GM23338 (cell line): ENCODE data around the gene FANK1. TPM values are rescaled to one million over a fixed set of nuclear protein-coding genes. Genes with fewer than 3 reads are reported as not detected.

Source experiments
- ATAC-seq: fragments of 200-7000 bp; cut with Tn5 transposase; 3 replicates; pipeline ENCODE4 v1.9.1; 2020
- DNase-seq: peaks from one replicate; pipeline ENCODE4 v3.0.0-alpha.2; 2015; ENCODE audit warnings: low spot score
- H2AFZ ChIP-seq: fragments of 200-600 bp; sonication (generic); 2 replicates; pipeline ENCODE4 v1.8.0; 2016; ENCODE audit warnings: antibody characterized with exemption, mild to moderate bottlenecking, moderate library complexity
- H3F3A ChIP-seq: fragments of 200-600 bp; sonication (generic); replicated peaks from 2 replicates; pipeline ENCODE4 v1.8.0; 2017; ENCODE audit warnings: antibody characterized with exemption, mixed run types, low read depth
- H3K27ac ChIP-seq: fragments of 200-600 bp; sonication (generic); 2 replicates; pipeline ENCODE4 v1.6.1; 2016; ENCODE audit warnings: low read depth
- H3K27me3 ChIP-seq: fragments of 200-600 bp; sonication (generic); 2 replicates; pipeline ENCODE4 v1.8.0; 2016; ENCODE audit warnings: mild to moderate bottlenecking, mixed run types, moderate library complexity; ENCODE audit not compliant: insufficient read depth
- H3K36me3 ChIP-seq: fragments of 200-600 bp; sonication (generic); 2 replicates; pipeline ENCODE4 v1.8.0; 2016; ENCODE audit warnings: mild to moderate bottlenecking; ENCODE audit not compliant: insufficient read depth
- H3K4me1 ChIP-seq: fragments of 200-600 bp; sonication (generic); 2 replicates; pipeline ENCODE4 v1.8.0; 2016; ENCODE audit warnings: mild to moderate bottlenecking, moderate library complexity; ENCODE audit not compliant: insufficient read depth
- H3K4me2 ChIP-seq: fragments of 200-600 bp; sonication (generic); 2 replicates; pipeline ENCODE4 v1.7.1; 2017; ENCODE audit warnings: mixed run types
- H3K4me3 ChIP-seq: fragments of 200-600 bp; sonication (generic); 2 replicates; pipeline ENCODE4 v1.6.1; 2016; ENCODE audit warnings: mixed run types
- H3K79me2 ChIP-seq: fragments of 200-600 bp; sonication (generic); replicated peaks from 2 replicates; pipeline ENCODE4 v1.8.0; 2017; ENCODE audit warnings: mild to moderate bottlenecking; ENCODE audit not compliant: insufficient read depth
- H3K9me2 ChIP-seq: fragments of 200-600 bp; sonication (generic); 2 replicates; pipeline ENCODE4 v1.8.0; 2017; ENCODE audit not compliant: insufficient read depth
- H4K20me1 ChIP-seq: fragments of 200-600 bp; sonication (generic); replicated peaks from 2 replicates; pipeline ENCODE4 v1.8.0; 2017; ENCODE audit warnings: mild to moderate bottlenecking; ENCODE audit not compliant: insufficient read depth
- H3K27ac Mint-ChIP-seq: 2 replicates; pipeline ENCODE4 v1.8.0; 2020; ENCODE audit warnings: inconsistent platforms, mild to moderate bottlenecking, moderate library complexity, mixed read lengths
- H3K27me3 Mint-ChIP-seq: 3 replicates; pipeline ENCODE4 v1.8.0; 2022; ENCODE audit warnings: low read depth, mild to moderate bottlenecking, moderate library complexity, mixed read lengths, inconsistent platforms; ENCODE audit not compliant: insufficient read depth, poor library complexity
- H3K36me3 Mint-ChIP-seq: 3 replicates; pipeline ENCODE4 v1.8.0; 2021; ENCODE audit warnings: low read depth, mild to moderate bottlenecking, inconsistent platforms, moderate library complexity, mixed read lengths
- H3K4me1 Mint-ChIP-seq: 3 replicates; pipeline ENCODE4 v1.8.0; 2020; ENCODE audit warnings: mild to moderate bottlenecking, inconsistent platforms, mixed read lengths
- H3K4me3 Mint-ChIP-seq: 3 replicates; pipeline ENCODE4 v1.8.0; 2021; ENCODE audit warnings: moderate library complexity, mild to moderate bottlenecking, inconsistent platforms, mixed read lengths
- H3K9me3 Mint-ChIP-seq: 3 replicates; pipeline ENCODE4 v1.8.0; 2020; ENCODE audit warnings: moderate library complexity, mild to moderate bottlenecking, inconsistent platforms, mixed read lengths
- EZH2 ChIP-seq: fragments of 200-600 bp; sonication (generic); IDR thresholded peaks from one replicate; pipeline ENCODE4 v1.8.0; 2017; ENCODE audit warnings: antibody characterized with exemption, mild to moderate bottlenecking, low read depth; ENCODE audit not compliant: unreplicated experiment
- JUNB ChIP-seq: IDR thresholded peaks from one replicate; pipeline ENCODE4 v1.6.1; 2016; ENCODE audit warnings: antibody characterized with exemption; ENCODE audit not compliant: unreplicated experiment
- NANOG ChIP-seq: IDR thresholded peaks from 2 replicates; pipeline ENCODE4 v1.6.1; 2016; ENCODE audit warnings: antibody characterized with exemption, borderline replicate concordance
- POLR2AphosphoS5 ChIP-seq: IDR thresholded peaks from 2 replicates; pipeline ENCODE4 v1.6.1; 2016; ENCODE audit warnings: antibody characterized with exemption, low read depth
- REST ChIP-seq: IDR thresholded peaks from one replicate; pipeline ENCODE4 v1.6.1; 2018; ENCODE audit warnings: antibody characterized with exemption; ENCODE audit not compliant: unreplicated experiment
- ZNF114 ChIP-seq: fragments of 250-450 bp; sonication (Bioruptor Pico); IDR thresholded peaks from 2 replicates; pipeline ENCODE4 v1.5.0; 2020; ENCODE audit warnings: mild to moderate bottlenecking, moderate library complexity
- ZNF331 ChIP-seq: fragments of 250-450 bp; sonication (Bioruptor Pico); IDR thresholded peaks from 2 replicates; pipeline ENCODE4 v1.5.0; 2020; ENCODE audit warnings: low read depth, mild to moderate bottlenecking, moderate library complexity
- polyA plus RNA-seq: library from polyadenylated mRNA; unstranded; fragments of >200 nt; fragmentation: Nextera tagmentation; extraction: Ambion mirVana; gene quantifications from 2 replicates; pipeline ENCODE4 v1.2.1, GENCODE V29; 2016
- total RNA-seq: library from RNA; depleted of rRNA; stranded (reverse); fragments of >200 nt; shearing (Covaris generic); gene quantifications from 2 replicates; pipeline ENCODE4 v1.2.3, GENCODE V29; 2014
- TF ChIP-seq, protein P1 (sequence below): fragments of 250-450 bp; sonication (Bioruptor Pico); IDR thresholded peaks from 2 replicates; pipeline ENCODE4 v1.5.0; 2020; ENCODE audit warnings: mild to moderate bottlenecking, moderate library complexity

Gene FANK1
- total and polyA plus RNA-seq, 2 experiments from 2014 or later: 0.37 to 0.69 TPM

GRCh38 chr10:125850766-125851731, 45.3 kb upstream of the FANK1 start (continued):
- TF ChIP-seq, protein P1, sequence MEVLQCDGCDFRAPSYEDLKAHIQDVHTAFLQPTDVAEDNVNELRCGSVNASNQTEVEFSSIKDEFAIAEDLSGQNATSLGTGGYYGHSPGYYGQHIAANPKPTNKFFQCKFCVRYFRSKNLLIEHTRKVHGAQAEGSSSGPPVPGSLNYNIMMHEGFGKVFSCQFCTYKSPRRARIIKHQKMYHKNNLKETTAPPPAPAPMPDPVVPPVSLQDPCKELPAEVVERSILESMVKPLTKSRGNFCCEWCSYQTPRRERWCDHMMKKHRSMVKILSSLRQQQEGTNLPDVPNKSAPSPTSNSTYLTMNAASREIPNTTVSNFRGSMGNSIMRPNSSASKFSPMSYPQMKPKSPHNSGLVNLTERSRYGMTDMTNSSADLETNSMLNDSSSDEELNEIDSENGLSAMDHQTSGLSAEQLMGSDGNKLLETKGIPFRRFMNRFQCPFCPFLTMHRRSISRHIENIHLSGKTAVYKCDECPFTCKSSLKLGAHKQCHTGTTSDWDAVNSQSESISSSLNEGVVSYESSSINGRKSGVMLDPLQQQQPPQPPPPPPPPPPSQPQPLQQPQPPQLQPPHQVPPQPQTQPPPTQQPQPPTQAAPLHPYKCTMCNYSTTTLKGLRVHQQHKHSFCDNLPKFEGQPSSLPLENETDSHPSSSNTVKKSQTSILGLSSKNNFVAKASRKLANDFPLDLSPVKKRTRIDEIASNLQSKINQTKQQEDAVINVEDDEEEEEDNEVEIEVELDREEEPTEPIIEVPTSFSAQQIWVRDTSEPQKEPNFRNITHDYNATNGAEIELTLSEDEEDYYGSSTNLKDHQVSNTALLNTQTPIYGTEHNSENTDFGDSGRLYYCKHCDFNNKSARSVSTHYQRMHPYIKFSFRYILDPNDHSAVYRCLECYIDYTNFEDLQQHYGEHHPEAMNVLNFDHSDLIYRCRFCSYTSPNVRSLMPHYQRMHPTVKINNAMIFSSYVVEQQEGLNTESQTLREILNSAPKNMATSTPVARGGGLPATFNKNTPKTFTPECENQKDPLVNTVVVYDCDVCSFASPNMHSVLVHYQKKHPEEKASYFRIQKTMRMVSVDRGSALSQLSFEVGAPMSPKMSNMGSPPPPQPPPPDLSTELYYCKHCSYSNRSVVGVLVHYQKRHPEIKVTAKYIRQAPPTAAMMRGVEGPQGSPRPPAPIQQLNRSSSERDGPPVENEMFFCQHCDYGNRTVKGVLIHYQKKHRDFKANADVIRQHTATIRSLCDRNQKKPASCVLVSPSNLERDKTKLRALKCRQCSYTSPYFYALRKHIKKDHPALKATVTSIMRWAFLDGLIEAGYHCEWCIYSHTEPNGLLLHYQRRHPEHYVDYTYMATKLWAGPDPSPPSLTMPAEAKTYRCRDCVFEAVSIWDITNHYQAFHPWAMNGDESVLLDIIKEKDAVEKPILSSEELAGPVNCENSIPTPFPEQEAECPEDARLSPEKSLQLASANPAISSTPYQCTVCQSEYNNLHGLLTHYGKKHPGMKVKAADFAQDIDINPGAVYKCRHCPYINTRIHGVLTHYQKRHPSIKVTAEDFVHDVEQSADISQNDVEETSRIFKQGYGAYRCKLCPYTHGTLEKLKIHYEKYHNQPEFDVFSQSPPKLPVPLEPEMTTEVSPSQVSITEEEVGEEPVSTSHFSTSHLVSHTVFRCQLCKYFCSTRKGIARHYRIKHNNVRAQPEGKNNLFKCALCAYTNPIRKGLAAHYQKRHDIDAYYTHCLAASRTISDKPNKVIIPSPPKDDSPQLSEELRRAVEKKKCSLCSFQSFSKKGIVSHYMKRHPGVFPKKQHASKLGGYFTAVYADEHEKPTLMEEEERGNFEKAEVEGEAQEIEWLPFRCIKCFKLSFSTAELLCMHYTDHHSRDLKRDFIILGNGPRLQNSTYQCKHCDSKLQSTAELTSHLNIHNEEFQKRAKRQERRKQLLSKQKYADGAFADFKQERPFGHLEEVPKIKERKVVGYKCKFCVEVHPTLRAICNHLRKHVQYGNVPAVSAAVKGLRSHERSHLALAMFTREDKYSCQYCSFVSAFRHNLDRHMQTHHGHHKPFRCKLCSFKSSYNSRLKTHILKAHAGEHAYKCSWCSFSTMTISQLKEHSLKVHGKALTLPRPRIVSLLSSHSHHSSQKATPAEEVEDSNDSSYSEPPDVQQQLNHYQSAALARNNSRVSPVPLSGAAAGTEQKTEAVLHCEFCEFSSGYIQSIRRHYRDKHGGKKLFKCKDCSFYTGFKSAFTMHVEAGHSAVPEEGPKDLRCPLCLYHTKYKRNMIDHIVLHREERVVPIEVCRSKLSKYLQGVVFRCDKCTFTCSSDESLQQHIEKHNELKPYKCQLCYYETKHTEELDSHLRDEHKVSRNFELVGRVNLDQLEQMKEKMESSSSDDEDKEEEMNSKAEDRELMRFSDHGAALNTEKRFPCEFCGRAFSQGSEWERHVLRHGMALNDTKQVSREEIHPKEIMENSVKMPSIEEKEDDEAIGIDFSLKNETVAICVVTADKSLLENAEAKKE (CRISPR knock-in tag): no peak
- TF ChIP-seq EZH2: no peak

DNA sequence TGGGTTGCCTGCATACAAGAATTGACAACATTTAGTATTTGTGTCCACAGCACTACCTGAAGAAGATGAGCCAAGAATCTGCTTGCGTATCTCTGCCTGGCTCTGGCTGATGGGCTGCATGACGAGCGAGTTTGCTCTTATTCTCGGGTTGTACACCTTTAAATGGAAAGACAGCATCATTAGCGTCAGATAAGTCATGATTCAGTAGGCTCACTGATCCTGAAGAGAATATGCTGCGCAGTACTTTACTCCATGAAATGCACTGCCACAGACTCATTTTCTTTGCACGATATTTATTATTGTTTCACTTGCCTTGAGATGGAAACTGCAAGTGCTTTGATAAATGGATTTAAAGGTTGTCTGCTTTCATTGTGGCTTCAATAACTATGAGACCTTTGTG, 43.9 kb upstream of the FANK1 start:
- H3K9me3 Mint-ChIP-seq: no peaks in the 10 kb centered on the region
- ATAC-seq (no peak), DNase-seq (no peak)
- H3K27ac Mint-ChIP-seq: 0 out of 2 replicates have a peak overlapping the region, but pooled peaks have one; percentile 34
- H3K27me3 Mint-ChIP-seq: no peaks in the 10 kb centered on the region
- Histone ChIP-seq H3K36me3 (0 out of 2 replicates have a peak, but pooled peaks cover 4% of the 10 kb centered on the region), H3K79me2 (no peaks in the 10 kb centered on the region), H3F3A (no peaks in the 10 kb centered on the region), H3K4me3 (no peak overlapping the region), H2AFZ (no peak overlapping the region), H3K27me3 (no peaks in the 10 kb centered on the region), H3K9me2 (no peaks in the 10 kb centered on the region), H3K27ac (no peak overlapping the region), H3K4me2 (no peak overlapping the region), H4K20me1 (no peaks in the 10 kb centered on the region), H3K4me1 (no peaks in the 10 kb centered on the region)
- no peak overlapping the region for H3K4me3 Mint-ChIP-seq
- H3K4me1 Mint-ChIP-seq: no peaks in the 10 kb centered on the region
- peaks cover 17% of the 10 kb centered on the region for H3K36me3 Mint-ChIP-seq
- no peak for TF ChIP-seq ZNF114 (CRISPR knock-in tag)
- TF ChIP-seq POLR2AphosphoS5: no peak
- no peak for TF ChIP-seq JUNB
- no peak for TF ChIP-seq NANOG
- no peak for TF ChIP-seq ZNF331 (CRISPR knock-in tag)
- no peak for TF ChIP-seq REST
